Vagina (tissue), 2 donors: ENCODE measurements around the gene LINGO4.

ENCODE experiments used
- CTCF ChIP-seq, 3 experiments: fragments of 450-650 bp in 2 of 3; fragments of 200-600 bp in 1 of 3; sonication (generic) in 1 of 3; IDR thresholded peaks; one replicate each; pipeline ENCODE4 v1.5.1; 2017 to 2019; ENCODE audit warnings: antibody characterized with exemption in 3 of 3, mild to moderate bottlenecking in 2 of 3, moderate library complexity in 2 of 3
- POLR2A ChIP-seq, 2 donors: fragments of 450-650 bp; IDR thresholded peaks; one replicate each; pipeline ENCODE4 v1.6.1; 2017; ENCODE audit warnings: antibody characterized with exemption in 2 of 2, mild to moderate bottlenecking in 2 of 2, moderate library complexity in 2 of 2
- POLR2AphosphoS5 ChIP-seq, 2 donors: sonication (generic); formaldehyde crosslinking; IDR thresholded peaks; one replicate each; pipeline ENCODE4 v1.9.0; 2017; ENCODE audit warnings: antibody characterized with exemption in 2 of 2, mild to moderate bottlenecking in 2 of 2, low read depth in 1 of 2; ENCODE audit not compliant: insufficient read depth in 1 of 2

GRCh38 chr1:151790940-151791651, 14.1 kb downstream of the LINGO4 start:
- no peak for TF ChIP-seq CTCF (IDR thresholded peaks at IDR 0.05)
- no peak for TF ChIP-seq POLR2AphosphoS5 (IDR thresholded peaks at IDR 0.05; ENCODE audit: insufficient read depth in 1 of 2, low read depth in 1 of 2)
- no peak for TF ChIP-seq POLR2A (IDR thresholded peaks at IDR 0.05)
